Mucosa of gallbladder (tissue), 1 donor: ENCODE measurements around the gene APEX2. TPM values are rescaled to one million over a fixed set of nuclear protein-coding genes. Genes with fewer than 3 reads are reported as not detected.
"Not testable (repeated sequence)": the region's sequence is repeated elsewhere in the genome, so short reads cannot be mapped to it uniquely, and the experiment has no call there.

Experiments
- DNase-seq: peaks from one replicate; pipeline ENCODE4 v3.0.0-alpha.2; 2020; ENCODE audit warnings: low spot score
- total RNA-seq: library from RNA; stranded (reverse); gene quantifications from one replicate; pipeline ENCODE4 v1.2.1, GENCODE V29; 2021
- donor health status: DM: no; HTN: no; CAD: no.

Gene APEX2
- 16.3 TPM for total RNA-seq

GRCh38 chrX:54999717-55000598, at the start of gene APEX2:
TSS of gene APEX2 (plus strand) at chrX:55000363. CDS start at chrX:55000423, 60 bp downstream.
- DNase-seq, result peak; percentile 91

GRCh38 chrX:54950730-54951375, 49.3 kb upstream of the APEX2 start:
- no peak for DNase-seq

GRCh38 chrX:54961750-54962149, 38.4 kb upstream of the APEX2 start:
- DNase-seq, result no peak

GRCh38 chrX:54964766-54965497, 35.2 kb upstream of the APEX2 start:
- no peak for DNase-seq

DNA sequence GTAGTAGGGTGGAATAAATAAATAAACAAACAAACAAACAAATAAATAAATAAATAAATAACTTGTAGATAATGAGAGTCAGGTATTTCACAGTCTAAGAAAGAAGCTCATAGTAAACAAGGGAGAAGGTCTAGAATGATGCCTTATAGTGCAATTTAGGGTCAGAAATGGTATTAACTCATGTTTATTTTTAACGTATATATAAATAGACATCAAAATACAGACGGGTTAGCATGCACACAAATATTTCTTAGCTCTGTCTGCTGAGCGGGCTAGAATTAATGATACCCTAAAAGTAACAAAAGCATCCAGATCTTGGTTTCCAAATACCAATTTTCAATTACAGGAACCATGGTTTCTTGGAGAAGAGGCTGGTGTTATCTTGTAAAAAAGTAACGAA, 22.8 kb upstream of the APEX2 start:
- DNase-seq, result no peak

DNA sequence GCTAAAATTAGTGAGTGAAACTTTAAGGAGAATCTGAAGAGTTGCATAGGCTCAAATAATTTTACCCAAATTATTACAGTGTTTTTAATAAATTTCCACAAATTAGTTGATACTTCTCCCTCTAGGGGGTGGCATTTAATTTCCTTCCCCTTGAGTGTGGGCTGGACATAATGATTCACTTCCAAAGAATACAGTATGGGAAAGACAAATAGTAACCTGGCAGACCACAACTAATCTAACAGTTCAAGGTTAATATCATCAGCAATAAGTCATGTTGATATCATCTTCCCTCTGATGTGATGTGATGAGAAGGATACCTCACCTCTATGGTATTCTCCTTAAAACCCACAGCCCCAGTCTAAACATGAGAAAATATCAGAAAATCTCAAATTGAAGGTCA, 21.7 kb upstream of the APEX2 start:
- no peak for DNase-seq

- no peak for DNase-seq
These were observed 20.7 kb upstream of the APEX2 start for GRCh38 chrX:54979432-54979831.

DNA sequence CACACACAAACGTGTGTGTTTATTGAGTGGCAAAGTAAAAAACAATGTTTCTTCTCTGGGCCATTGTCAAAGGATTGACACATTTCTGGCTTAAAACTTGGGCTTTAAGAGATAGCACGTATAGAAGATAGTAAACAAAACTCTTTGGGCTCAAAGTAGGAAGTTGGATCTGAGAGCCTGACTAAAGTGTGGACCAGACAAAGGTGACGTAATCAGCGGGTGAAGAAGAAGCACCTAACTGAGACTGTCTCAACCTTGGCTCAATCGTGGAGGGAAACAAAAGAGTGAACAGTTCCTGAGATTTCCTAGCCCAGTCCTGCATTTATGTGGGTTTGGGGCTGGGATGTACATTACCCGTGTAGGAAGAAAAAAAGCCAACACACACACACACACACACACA, 19.8 kb upstream of the APEX2 start:
- DNase-seq, result no peak

GRCh38 chrX:54983306-54983705, 16.9 kb upstream of the APEX2 start:
- not testable (repeated sequence) for DNase-seq

GRCh38 chrX:54991706-54992105, 8.5 kb upstream of the APEX2 start:
- no peak for DNase-seq

GRCh38 chrX:54992911-54993622, 7.1 kb upstream of the APEX2 start:
- no peak for DNase-seq

DNA sequence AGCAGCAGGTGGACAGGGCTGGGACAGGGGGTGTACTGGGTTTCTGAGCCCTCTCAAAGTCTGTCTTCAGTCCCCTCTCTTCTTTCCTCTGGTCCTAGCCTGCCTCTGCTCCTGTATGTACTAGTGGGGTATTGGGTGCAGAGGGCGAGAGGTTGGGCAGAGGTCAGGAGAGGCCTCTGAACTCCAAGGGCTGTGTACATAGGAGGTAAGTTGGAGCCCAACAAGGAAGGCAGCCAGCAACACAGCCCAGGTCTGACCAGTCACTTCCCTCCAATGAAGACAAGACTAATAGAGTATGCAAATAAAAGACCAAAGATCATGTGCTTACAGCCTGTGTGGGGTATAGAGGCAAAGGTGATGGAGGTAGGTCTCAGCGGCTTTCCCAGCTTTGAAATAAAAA, 6.1 kb upstream of the APEX2 start, which contains the start of gene PFKFB1:
TSS of gene PFKFB1 (minus strand) at position 90 of the 400 bp plus-strand sequence. CDS start 181 bp downstream, outside the sequence.
- no peak for DNase-seq

GRCh38 chrX:54994668-54995351, 5.4 kb upstream of the APEX2 start:
- DNase-seq, result no peak

DNA sequence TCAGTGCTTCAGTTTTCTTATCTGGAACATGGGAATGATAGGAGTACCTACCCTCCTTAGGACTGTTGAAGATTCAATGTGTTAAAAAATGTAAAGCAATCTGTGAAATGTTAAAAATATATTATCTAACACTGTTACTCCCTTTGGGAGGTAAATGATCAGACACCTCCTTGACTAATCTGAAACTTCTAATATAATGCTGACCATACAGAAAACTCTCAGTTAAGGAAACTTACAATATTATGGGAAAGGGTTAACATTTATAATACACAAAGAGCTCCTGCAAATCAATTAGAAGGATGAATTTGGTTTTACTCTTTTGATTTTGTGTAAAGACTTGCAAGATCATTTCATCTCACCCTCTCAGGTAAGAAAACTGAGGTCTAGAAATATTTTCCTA, 4.5 kb upstream of the APEX2 start:
- no peak for DNase-seq

GRCh38 chrX:55004231-55004630, 4.1 kb downstream of the APEX2 start:
- DNase-seq, result no peak

DNA sequence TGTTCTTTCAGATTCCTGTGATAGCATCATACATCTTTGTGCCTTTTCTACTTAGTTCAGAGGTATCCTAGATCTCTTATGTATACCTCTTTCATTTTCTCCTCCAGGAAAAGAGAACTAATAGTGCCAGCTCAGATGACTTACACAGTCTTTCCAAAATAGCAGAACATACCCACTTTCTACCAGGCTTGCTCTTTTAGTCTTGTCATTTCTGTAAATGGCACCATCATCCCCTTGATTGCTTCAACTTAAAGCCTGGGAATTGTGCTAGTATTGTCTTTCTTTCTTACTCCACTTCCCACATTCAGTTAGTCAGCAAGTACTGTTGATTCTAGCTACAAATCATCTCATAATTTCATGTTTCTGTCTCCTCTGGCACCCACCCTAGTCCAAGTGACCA, 5.1 kb downstream of the APEX2 start:
- no peak for DNase-seq

DNA sequence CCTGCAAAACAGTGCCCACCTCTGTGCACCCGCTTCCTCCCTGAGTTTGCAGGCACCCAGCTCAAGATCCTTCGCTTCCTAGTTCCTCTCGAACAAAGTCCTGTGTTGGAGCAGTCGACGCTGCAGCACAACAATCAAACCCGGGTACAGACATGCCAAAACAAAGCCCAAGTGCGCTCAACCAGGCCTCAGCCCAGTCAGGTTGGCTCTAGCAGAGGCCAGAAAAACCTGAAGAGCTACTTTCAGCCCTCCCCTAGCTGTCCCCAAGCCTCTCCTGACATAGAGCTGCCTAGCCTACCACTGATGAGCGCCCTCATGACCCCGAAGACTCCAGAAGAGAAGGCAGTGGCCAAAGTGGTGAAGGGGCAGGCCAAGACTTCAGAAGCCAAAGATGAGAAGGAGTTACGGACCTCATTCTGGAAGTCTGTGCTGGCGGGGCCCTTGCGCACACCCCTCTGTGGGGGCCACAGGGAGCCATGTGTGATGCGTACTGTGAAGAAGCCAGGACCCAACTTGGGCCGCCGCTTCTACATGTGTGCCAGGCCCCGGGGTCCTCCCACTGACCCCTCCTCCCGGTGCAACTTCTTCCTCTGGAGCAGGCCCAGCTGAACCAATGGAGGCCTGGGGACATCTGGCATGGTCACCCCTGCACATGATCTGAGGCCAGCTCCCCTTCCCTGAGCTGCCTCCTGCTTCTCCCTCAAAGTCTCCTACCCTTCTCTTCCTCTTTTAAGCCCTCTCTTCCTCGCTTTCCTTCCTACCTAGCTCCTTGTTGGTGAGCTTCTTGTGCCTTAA, 6.9 kb downstream of the APEX2 start:
- no peak for DNase-seq

GRCh38 chrX:55007656-55008055, 7.5 kb downstream of the APEX2 start:
- DNase-seq, result peak; percentile 49

DNA sequence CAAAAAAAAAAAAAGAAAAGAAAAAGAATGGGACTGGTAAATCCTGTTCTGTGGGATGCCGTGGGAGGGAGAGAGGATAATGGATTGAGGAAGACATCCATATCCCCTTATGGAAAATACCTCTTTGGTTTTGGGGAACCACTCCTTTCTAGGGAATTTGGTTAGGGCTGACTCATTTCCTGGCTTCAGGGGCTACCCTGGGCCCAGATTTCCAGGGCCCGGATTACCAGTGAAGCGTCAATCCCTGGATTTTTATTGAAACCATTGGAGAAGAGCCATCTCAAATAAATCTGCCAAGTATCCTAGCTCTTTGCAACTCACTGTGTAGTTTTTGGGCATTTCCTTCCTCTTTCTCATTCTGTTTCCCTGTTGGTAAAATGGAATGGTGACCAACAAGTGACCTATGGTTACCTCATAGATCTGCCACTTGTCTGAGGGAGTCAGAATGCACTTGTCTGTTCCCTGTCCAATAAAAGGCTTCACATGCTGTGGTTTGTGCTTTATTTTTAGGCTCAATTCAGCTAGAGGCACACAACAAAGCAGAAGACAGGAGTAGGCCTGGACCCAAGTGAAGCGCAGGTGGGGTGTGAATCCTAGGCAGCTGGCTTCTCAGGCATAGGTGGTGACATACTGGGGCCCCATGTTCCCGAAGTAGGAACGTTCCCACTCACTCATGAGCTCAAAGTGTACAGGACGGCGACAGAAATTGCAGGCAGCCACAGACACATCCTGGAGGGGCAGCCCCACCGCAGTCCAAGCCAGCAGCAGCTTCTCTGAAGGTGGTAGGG, 8.6 kb downstream of the APEX2 start:
- no peak for DNase-seq
